A673 (cell line): Measurements from ENCODE around the gene CUEDC2. TPM values are rescaled to one million over a fixed set of nuclear protein-coding genes. Genes with fewer than 3 reads are reported as not detected.
A peak's percentile ranks its signal among the peaks of the same experiment; 100 is the strongest.

Experiments used
- BruUV-seq: library from RNA; stranded (reverse); fragments of 400-500 nt; replicated peaks from 2 replicates; lab custom pipeline; 2021; lab: Mats Ljungman, UMichigan
- CTCF ChIA-PET: fragments of 300-600 bp; sonication (Branson Sonifier 250); formaldehyde crosslinking; loops from one replicate; lab custom pipeline; 2022; ENCODE audit warnings: antibody characterized with exemption; lab: Charles Lee
- POLR2A ChIA-PET: fragments of 300-600 bp; sonication (Branson Sonifier 250); formaldehyde crosslinking; loops from one replicate; lab custom pipeline; 2022; ENCODE audit warnings: antibody characterized with exemption; ENCODE audit not compliant: low non-redundant PET; lab: Charles Lee
- DNase-seq: peaks from one replicate; pipeline ENCODE4 v3.0.0-alpha.2; 2015; ENCODE audit warnings: low spot score
- H3K27ac ChIP-seq: fragments of 200-600 bp; sonication (generic); 2 replicates; pipeline ENCODE4 v1.5.1; 2016; ENCODE audit warnings: mixed run types, low read depth, mild to moderate bottlenecking, mixed read lengths, antibody characterized with exemption, low read length; ENCODE audit not compliant: poor library complexity, severe bottlenecking
- H3K27me3 ChIP-seq: fragments of 200-600 bp; sonication (generic); replicated peaks from 2 replicates; pipeline ENCODE4 v1.6.1; 2017; ENCODE audit warnings: mixed run types, low read depth, mild to moderate bottlenecking, mixed read lengths, antibody characterized with exemption, low read length; ENCODE audit not compliant: insufficient read depth, poor library complexity
- H3K36me3 ChIP-seq: fragments of 200-600 bp; sonication (generic); 2 replicates; pipeline ENCODE4 v1.6.1; 2016; ENCODE audit warnings: mixed run types, mild to moderate bottlenecking, mixed read lengths, antibody characterized with exemption, low read length; ENCODE audit not compliant: insufficient read depth, poor library complexity, severe bottlenecking
- H3K4me1 ChIP-seq: fragments of 200-600 bp; sonication (generic); 2 replicates; pipeline ENCODE4 v1.6.1; 2017; ENCODE audit warnings: mixed run types, mild to moderate bottlenecking, mixed read lengths, antibody characterized with exemption, low read length; ENCODE audit not compliant: insufficient read depth, poor library complexity, severe bottlenecking
- H3K4me3 ChIP-seq: fragments of 200-600 bp; sonication (generic); 2 replicates; pipeline ENCODE4 v1.5.1; 2016; ENCODE audit warnings: low read depth, mixed run types, mild to moderate bottlenecking, mixed read lengths, low read length; ENCODE audit not compliant: poor library complexity, severe bottlenecking
- H3K9me3 ChIP-seq: fragments of 200-600 bp; sonication (generic); 2 replicates; pipeline ENCODE4 v1.6.1; 2016; ENCODE audit warnings: mixed run types, low read depth, mild to moderate bottlenecking, mixed read lengths, antibody characterized with exemption, low read length; ENCODE audit not compliant: poor library complexity, severe bottlenecking
- CTCF ChIP-seq: fragments of 300-800, 200-600 bp; sonication (generic); conservative IDR thresholded peaks from 2 replicates; pipeline ENCODE4 v1.5.1; 2017; ENCODE audit warnings: low read depth, mild to moderate bottlenecking, antibody characterized with exemption, low read length, moderate library complexity, mixed read lengths
- EZH2 ChIP-seq: fragments of 200-600 bp; sonication (generic); IDR thresholded peaks from 2 replicates; pipeline ENCODE4 v1.6.1; 2017; ENCODE audit warnings: borderline replicate concordance, low read depth, mild to moderate bottlenecking, mixed read lengths, antibody characterized with exemption, low read length; ENCODE audit not compliant: poor library complexity, severe bottlenecking
- intact Hi-C: fragments of 100-400 bp; cut with micrococcal nuclease; formaldehyde crosslinking; loops from one replicate; pipeline ENCODE4 v1.10.0; 2022; ENCODE audit not compliant: unreplicated experiment
- total RNA-seq: library from RNA; stranded (reverse); gene quantifications from 2 replicates; pipeline ENCODE4 v1.2.3, GENCODE V29; 2021

The CUEDC2 gene
- total RNA-seq, 1 experiment from 2014 or later: 63.7 TPM

- peak; percentile 89 for DNase-seq
- Histone ChIP-seq H3K27me3 (no peaks in the 10 kb centered on the region), H3K27ac (peak overlapping the region; percentile 86), H3K36me3 (no peaks in the 10 kb centered on the region), H3K4me3 (peak overlapping the region; percentile 65), H3K4me1 (peaks cover 9% of the 10 kb centered on the region), H3K9me3 (no peaks in the 10 kb centered on the region)
- no TSS peak for BruUV-seq
- TF ChIP-seq CTCF: peak; percentile 97
- no peak for TF ChIP-seq EZH2
- CTCF ChIA-PET: interaction anchor here (0.6 to 1.7 kb wide), 10 partner anchors 10 to 184 kb away, joined by 3 to 7 read pairs (median 4); partner anchors contain the start of gene ELOVL3
- POLR2A ChIA-PET: interaction anchor here (0.6 kb wide), 1 partner anchor 41 kb away, joined by 3 read pairs; no protein-coding TSS in a partner anchor
- intact Hi-C loops: loop anchor here (5.0 to 10.0 kb wide), 3 partner anchors 167 to 245 kb away; partner anchors contain the start of gene TRIM8
Observed at GRCh38 chr10:102399217-102400021, 33.0 kb downstream of the CUEDC2 start.

- DNase-seq: no peak
- Histone ChIP-seq H3K27ac (no peak overlapping the region), H3K4me3 (peak overlapping the region; percentile 65), H3K9me3 (no peaks in the 10 kb centered on the region), H3K4me1 (peaks cover 9% of the 10 kb centered on the region), H3K27me3 (no peaks in the 10 kb centered on the region), H3K36me3 (no peaks in the 10 kb centered on the region)
- intact Hi-C loops: loop anchor here (5.0 to 10.0 kb wide), 3 partner anchors 166 to 246 kb away; partner anchors contain the start of gene TRIM8
- BruUV-seq: no TSS peak
- ChIA-PET POLR2A (no interaction called here), CTCF (interaction anchor here (0.6 to 1.4 kb wide), 6 partner anchors 56 to 282 kb away, joined by 3 to 7 read pairs (median 4); no protein-coding TSS in a partner anchor)
- TF ChIP-seq EZH2 (no peak), CTCF (no peak)
Observed at GRCh38 chr10:102398172-102399020, 34.0 kb downstream of the CUEDC2 start.
